Measurements from ENCODE around the gene NKX1-2.

Gene NKX1-2

GRCh38 chr10:124450012-124450782, at the start of gene NKX1-2:
NKX1-2 (minus strand) TSS chr10:124450035; CDS start chr10:124449943, 92 bp downstream.
- DNase-seq: no peak

GRCh38 chr10:124498056-124498455, 48.2 kb upstream of the NKX1-2 start:
- DNase-seq: no peak

GRCh38 chr10:124497196-124497881, 47.5 kb upstream of the NKX1-2 start:
- DNase-seq: no peak

- DNase-seq: no peak
Observed at GRCh38 chr10:124496620-124497019, 46.8 kb upstream of the NKX1-2 start.

- no peak for DNase-seq
Observed at GRCh38 chr10:124496150-124496549, 46.3 kb upstream of the NKX1-2 start.

GRCh38 chr10:124495725-124496124, 45.9 kb upstream of the NKX1-2 start:
- DNase-seq: no peak

GRCh38 chr10:124495162-124495561, 45.3 kb upstream of the NKX1-2 start:
- no peak for DNase-seq

GRCh38 chr10:124494046-124494807, 44.4 kb upstream of the NKX1-2 start:
- no peak for DNase-seq

- peak in 1 of 2 experiments; percentile 2 for DNase-seq
Observed at GRCh38 chr10:124493214-124493882, 43.5 kb upstream of the NKX1-2 start.

GRCh38 chr10:124492266-124492665, 42.4 kb upstream of the NKX1-2 start:
- DNase-seq: no peak

GRCh38 chr10:124491105-124491504, 41.3 kb upstream of the NKX1-2 start:
- DNase-seq: no peak

- DNase-seq: no peak
Observed at GRCh38 chr10:124486635-124487034, 36.8 kb upstream of the NKX1-2 start.

GRCh38 chr10:124484661-124485060, 34.8 kb upstream of the NKX1-2 start:
- DNase-seq: no peak

- no peak for DNase-seq
Observed at GRCh38 chr10:124484031-124484430, 34.2 kb upstream of the NKX1-2 start.

GRCh38 chr10:124482876-124483275, 33.0 kb upstream of the NKX1-2 start:
- no peak for DNase-seq

GRCh38 chr10:124482236-124482800, 32.5 kb upstream of the NKX1-2 start:
- DNase-seq: no peak

- no peak for DNase-seq
Observed at GRCh38 chr10:124481717-124482116, 31.9 kb upstream of the NKX1-2 start.

GRCh38 chr10:124480860-124481259, 31.0 kb upstream of the NKX1-2 start:
- DNase-seq: no peak

GRCh38 chr10:124478515-124478914, 28.7 kb upstream of the NKX1-2 start:
- no peak for DNase-seq

- DNase-seq: no peak
Observed at GRCh38 chr10:124477614-124478363, 28.0 kb upstream of the NKX1-2 start.

GRCh38 chr10:124476043-124476725, 26.3 kb upstream of the NKX1-2 start:
- DNase-seq: no peak
